ENCODE results near the gene EIF4E1B.

- TF ChIP-seq, protein P1, sequence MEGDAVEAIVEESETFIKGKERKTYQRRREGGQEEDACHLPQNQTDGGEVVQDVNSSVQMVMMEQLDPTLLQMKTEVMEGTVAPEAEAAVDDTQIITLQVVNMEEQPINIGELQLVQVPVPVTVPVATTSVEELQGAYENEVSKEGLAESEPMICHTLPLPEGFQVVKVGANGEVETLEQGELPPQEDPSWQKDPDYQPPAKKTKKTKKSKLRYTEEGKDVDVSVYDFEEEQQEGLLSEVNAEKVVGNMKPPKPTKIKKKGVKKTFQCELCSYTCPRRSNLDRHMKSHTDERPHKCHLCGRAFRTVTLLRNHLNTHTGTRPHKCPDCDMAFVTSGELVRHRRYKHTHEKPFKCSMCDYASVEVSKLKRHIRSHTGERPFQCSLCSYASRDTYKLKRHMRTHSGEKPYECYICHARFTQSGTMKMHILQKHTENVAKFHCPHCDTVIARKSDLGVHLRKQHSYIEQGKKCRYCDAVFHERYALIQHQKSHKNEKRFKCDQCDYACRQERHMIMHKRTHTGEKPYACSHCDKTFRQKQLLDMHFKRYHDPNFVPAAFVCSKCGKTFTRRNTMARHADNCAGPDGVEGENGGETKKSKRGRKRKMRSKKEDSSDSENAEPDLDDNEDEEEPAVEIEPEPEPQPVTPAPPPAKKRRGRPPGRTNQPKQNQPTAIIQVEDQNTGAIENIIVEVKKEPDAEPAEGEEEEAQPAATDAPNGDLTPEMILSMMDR (IDR thresholded peaks at IDR 0.05): peak in 2 of 4 experiments; percentile 19 to 46
- no peak for TF ChIP-seq POLR2AphosphoS5 (IDR thresholded peaks at IDR 0.05)
Observed at GRCh38 chr5:176609724-176610434, 20.6 kb upstream of the EIF4E1B start, which contains the start of gene GPRIN1.
